Measurements from ENCODE around the gene MEIOSIN. TPM values are rescaled to one million over a fixed set of nuclear protein-coding genes. Genes with fewer than 3 reads are reported as not detected.

MEIOSIN gene
- total and polyA plus RNA-seq, 2 of the 13 experiments (the other 11 are each of a cell fraction or from before 2014, with no cell fraction given), result not detected

DNA sequence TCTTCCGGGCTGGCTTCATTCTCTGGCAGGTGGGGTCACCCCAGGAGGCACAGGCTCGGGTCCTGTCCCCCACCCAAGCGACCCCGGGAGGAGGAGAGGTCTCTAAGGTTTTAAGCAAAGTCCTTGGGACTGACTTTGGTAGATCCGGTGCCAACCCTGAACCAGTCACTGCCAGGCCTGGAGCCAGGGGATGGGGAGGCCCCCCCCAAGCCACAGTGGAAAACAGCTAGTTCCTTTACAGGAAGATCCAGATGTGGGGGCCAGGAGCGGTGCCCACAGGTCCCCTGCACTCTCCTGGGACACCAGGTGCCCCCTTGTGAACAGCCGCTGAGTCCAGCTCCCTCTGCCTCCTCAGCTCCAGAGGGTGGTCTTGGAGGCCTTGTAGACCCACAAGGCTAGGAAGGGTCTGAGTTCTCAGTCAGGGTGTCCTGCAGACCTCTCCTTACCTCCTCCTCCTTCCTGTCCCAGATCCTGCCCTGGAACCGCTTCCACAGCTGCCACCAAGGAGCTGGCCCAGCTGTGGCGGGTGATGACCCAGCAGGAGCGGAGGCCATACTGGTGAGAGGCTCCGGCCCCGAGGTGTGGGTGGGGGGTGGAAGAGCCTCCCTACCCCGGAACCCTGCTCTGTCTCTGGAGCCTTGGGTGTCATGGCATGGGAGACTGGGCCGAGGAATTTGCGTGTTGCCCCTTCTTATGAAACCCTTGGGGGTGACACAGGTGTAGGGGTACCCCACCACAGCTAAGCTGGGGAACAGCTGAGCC lies 29.8 kb downstream of the MEIOSIN start:
- peaks cover 12 to 29% of the 10 kb centered on the region in 2 experiments; a peak in 4 of 5 replicates for H3K27me3 ChIP-seq (ENCODE audit: control insufficient read depth in 1 of 2, insufficient read depth in 2 of 2, low read length in 2 of 2)
- H4K20me1 ChIP-seq (ENCODE audit: insufficient read depth, low read length), result no peaks in the 10 kb centered on the region
- no TSS peak for BruUV-seq (replicated peaks)
- H3K9ac ChIP-seq (ENCODE audit: insufficient read depth, low read depth, low read length), result no peak overlapping the region
- 0% methylated on average over 1 of the region's 15 CpGs for WGBS (ENCODE audit: low lambda C conversion rate)
- H3K4me2 ChIP-seq (ENCODE audit: low read depth, low read length), result no peak overlapping the region
- H3K4me3 ChIP-seq (replicated peaks in 1 of 3; ENCODE audit: insufficient read depth in 1 of 3, low read depth in 2 of 3, low read length in 3 of 3), result no peak overlapping the region
- no peak for ATAC-seq
- no peaks in the 10 kb centered on the region for H3K9me3 ChIP-seq (ENCODE audit: low read length)
- intact Hi-C loops (cut with micrococcal nuclease; ENCODE audit: unreplicated experiment) (no loop called here), in situ Hi-C loops (cut with HindIII; ENCODE audit: extremely low pct_ligation_motif_present, low pct_unique_long_range_greater_than_20kb) (no loop called here)
- POLR2A ChIA-PET, result no interaction called here
- H3K79me2 ChIP-seq (ENCODE audit: insufficient read depth, low read length), result peaks cover 3% of the 10 kb centered on the region
- CTCF ChIA-PET (ENCODE audit: low intra/inter-chr PET ratio, low total read pairs), result no interaction called here
- TF ChIP-seq ZNF484 (CRISPR knock-in tag; IDR thresholded peaks at IDR 0.05; ENCODE audit: borderline replicate concordance, low read depth) (no peak), ZMYM3 (CRISPR knock-in tag; IDR thresholded peaks at IDR 0.05) (no peak), PRDM4 (CRISPR knock-in tag; IDR thresholded peaks at IDR 0.05; ENCODE audit: borderline replicate concordance) (no peak), ZHX2 (IDR thresholded peaks at IDR 0.05; ENCODE audit: low read depth) (no peak), ZHX2 (CRISPR knock-in tag; IDR thresholded peaks at IDR 0.05; ENCODE audit: borderline replicate concordance) (no peak), ZFYVE20 (CRISPR knock-in tag; IDR thresholded peaks at IDR 0.05; ENCODE audit: borderline replicate concordance, low read depth) (no peak), ZNF468 (CRISPR knock-in tag; IDR thresholded peaks at IDR 0.05) (no peak), ZNF644 (CRISPR knock-in tag; IDR thresholded peaks at IDR 0.05; ENCODE audit: low read depth) (no peak)
- TF ChIP-seq, protein P1, sequence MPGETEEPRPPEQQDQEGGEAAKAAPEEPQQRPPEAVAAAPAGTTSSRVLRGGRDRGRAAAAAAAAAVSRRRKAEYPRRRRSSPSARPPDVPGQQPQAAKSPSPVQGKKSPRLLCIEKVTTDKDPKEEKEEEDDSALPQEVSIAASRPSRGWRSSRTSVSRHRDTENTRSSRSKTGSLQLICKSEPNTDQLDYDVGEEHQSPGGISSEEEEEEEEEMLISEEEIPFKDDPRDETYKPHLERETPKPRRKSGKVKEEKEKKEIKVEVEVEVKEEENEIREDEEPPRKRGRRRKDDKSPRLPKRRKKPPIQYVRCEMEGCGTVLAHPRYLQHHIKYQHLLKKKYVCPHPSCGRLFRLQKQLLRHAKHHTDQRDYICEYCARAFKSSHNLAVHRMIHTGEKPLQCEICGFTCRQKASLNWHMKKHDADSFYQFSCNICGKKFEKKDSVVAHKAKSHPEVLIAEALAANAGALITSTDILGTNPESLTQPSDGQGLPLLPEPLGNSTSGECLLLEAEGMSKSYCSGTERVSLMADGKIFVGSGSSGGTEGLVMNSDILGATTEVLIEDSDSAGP (CRISPR knock-in tag; IDR thresholded peaks at IDR 0.05; ENCODE audit: borderline replicate concordance), result no peak
- TF ChIP-seq, protein P2, sequence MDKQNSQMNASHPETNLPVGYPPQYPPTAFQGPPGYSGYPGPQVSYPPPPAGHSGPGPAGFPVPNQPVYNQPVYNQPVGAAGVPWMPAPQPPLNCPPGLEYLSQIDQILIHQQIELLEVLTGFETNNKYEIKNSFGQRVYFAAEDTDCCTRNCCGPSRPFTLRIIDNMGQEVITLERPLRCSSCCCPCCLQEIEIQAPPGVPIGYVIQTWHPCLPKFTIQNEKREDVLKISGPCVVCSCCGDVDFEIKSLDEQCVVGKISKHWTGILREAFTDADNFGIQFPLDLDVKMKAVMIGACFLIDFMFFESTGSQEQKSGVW (CRISPR knock-in tag; IDR thresholded peaks at IDR 0.05; ENCODE audit: borderline replicate concordance), result no peak
- peaks cover 14% of the 10 kb centered on the region for H3K4me1 ChIP-seq (ENCODE audit: insufficient read depth, low read length)
- no peak overlapping the region for H2AFZ ChIP-seq (ENCODE audit: low read length)
- no peak for FAIRE-seq
- H3K36me3 ChIP-seq (replicated peaks in 1 of 2; ENCODE audit: control insufficient read depth in 1 of 2, insufficient read depth in 2 of 2, low read length in 2 of 2), result no peaks in the 10 kb centered on the region
- no peak overlapping the region for H3K27ac ChIP-seq (ENCODE audit: extremely low read length, insufficient read depth, low read length)
- DNase-seq (ENCODE audit: low spot score), result no peak

All from HepG2 (cell line).